ENCODE measurements around the gene URAD.
"Not testable (repeated sequence)": the region's sequence is repeated elsewhere in the genome, so short reads cannot be mapped to it uniquely, and the experiment has no call there.

Gene URAD

DNA sequence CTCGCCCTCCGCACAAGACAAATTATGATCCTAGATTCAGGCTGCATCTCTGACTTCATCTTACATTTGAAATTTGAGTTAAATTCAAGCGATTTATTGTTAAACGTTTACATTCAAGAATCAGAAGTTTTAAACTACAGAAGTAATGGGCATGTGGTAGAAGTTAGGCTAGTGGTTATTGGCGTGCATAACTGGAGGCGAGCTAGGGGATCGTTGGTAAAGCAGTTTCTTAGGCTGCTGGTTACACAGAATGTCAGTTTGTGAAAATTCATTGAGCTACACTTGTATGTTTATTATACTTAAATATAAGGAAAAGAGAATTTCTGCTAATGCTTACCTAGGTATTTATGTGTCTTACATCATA lies 18.6 kb downstream of the URAD start:
- DNase-seq: no peak

DNA sequence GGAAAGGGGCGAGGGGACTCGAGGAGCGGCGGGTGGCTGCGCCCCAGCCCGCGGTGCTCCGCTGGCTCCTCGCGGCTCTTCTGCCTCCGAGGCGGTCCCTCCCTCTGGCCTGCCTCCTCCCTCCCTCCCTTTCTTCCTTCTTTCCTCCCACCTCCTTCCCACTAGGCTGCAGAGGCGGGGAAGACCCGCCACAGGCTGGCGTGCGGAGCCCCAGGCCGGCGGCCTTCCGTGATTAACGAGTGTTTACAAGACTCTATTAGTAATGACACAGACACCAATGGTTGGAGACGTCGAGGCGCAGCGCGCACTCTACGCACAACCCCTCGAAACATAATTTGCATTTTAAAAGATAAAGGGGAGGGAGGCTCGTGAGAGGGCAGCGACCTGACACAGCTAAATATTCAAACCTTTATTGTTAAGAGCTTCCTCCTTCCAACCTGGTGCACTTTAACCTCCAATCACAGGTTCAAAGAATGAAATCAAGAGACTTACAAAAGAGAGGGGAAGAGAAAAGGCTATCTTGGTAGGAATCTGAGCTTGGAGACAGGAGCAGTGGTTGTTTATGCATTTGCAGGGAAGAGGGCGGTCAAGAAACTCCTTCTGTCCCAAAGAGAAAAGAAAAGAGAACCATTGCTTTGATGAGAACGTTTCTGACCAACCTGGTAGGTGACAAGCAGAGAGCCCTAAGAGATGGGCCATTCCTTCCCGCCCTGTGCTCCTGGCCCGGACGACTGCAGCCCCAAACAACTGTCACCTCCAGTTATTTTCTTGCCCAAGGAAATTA lies 19.2 kb downstream of the URAD start, which contains the start of gene CDX2:
Gene CDX2, minus strand, starts transcription at position 234 of the 784 bp plus-strand sequence. CDS start 309 bp downstream, outside the sequence.
- DNase-seq: no peak

DNA sequence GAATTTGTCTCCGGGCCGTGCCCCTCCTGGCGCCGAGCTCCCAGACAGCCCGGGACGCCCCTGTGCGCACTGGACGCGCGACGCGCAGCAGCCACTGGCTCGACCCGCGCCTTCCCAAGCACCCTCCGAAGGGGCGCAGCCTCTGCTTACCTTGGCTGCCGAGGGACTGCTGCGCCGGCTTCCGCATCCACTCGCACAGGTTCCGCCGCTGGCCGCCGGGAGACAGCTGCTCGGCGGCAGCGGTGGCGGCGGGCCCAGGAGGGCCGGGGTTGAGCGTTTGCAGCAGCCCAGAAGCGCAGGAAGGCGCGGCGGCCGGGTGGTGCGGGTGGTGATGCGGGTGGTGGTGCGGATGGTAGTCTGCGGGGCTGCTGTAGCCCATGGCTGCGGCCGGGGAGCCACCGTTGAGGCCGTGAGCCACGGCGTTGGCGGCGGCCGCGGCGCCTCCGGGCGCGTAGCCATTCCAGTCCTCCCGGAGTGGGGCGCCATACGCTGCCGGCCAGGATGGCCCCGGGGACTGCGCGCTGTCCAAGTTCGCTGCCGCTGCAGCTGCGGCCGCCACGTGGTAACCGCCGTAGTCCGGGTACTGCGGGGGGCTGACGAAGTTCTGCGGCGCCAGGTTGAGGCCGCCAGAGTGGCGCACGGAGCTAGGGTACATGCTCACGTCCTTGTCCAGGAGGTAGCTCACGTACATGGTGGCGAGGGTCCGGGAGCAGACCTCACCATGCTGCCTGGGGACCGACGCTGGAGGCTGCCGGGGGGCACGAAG lies 20.0 kb downstream of the URAD start:
- DNase-seq: no peak

DNA sequence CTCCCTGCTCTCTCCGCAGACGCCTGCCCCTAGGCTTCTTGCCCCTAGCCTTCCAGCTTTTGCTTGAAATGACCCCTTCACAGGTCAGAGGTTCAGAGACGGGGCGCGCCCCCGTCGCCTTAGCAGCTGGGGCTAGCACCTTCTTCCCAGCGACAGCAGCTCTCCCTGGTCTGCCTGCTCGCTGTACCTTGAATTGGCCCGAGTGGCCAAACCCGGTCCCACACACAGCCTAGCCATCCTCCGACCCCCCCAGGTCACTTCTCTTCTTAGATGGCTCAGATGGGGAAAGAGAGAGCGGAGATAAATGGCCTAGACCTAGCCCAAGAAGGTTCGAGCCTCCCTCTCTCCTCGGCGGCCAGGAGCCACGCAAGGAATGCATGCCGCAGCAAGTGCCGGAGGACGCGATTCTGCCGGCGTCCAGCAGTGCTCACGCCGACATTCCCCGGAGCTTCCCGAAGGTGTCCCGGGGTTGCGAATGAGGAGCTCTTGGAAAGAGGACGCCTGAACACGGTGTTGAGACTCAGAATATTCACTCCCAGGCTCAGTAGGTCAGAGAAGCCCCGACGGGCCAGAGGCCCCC lies 20.7 kb downstream of the URAD start:
- DNase-seq: no peak

DNA sequence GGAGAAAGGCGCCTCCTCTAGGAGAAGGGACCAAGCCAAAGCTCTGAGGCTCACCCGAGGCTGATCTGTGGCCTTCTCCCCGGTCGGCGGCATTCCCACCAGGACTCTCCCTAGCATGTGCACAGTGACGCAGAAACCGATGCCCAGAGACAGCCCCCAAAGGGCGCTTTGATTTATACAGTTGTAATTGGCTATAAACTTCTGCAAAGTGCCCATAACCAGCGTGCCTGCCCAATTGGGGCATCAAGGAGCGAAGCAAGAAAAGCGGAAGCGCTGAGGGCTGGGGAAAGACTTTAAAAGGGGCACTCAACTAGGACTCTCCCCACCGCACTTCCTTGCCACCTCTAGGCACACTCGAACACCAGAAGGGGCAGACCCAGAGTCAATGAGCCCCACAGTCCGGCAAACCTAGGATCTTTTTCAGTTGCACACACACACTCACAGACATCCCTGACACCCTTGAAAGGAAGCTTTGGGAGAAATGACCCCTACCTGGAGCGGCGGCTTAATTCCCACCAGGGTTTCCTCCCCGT lies 21.2 kb downstream of the URAD start:
- no peak for DNase-seq

DNA sequence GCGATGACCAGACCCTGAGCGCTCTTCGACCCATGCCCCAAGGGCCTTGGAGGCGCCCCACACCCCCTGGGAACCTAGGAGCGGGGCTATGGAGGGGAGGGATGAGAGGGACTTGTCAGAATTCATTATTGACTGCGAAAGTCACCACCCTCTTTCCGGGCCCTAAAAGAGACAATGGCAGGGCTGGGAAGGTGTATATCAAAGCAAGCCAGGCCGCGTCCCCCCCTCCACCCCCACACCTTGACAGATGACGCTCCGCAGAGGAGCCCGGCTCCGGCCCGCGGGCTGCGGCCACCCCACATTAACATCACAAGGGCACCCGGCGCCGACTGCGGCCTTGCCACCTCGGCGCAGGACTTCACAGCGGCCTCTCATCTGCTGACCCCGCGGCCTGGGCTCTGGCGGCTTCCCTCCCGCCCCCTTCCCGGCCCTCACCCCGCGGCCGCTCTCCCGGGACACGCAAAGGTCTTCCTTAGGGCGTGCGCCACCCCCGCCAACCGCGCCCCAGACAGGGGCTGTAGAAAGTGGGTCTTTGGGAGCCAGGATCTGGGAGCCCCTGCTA lies 21.8 kb downstream of the URAD start:
- DNase-seq: no peak

DNA sequence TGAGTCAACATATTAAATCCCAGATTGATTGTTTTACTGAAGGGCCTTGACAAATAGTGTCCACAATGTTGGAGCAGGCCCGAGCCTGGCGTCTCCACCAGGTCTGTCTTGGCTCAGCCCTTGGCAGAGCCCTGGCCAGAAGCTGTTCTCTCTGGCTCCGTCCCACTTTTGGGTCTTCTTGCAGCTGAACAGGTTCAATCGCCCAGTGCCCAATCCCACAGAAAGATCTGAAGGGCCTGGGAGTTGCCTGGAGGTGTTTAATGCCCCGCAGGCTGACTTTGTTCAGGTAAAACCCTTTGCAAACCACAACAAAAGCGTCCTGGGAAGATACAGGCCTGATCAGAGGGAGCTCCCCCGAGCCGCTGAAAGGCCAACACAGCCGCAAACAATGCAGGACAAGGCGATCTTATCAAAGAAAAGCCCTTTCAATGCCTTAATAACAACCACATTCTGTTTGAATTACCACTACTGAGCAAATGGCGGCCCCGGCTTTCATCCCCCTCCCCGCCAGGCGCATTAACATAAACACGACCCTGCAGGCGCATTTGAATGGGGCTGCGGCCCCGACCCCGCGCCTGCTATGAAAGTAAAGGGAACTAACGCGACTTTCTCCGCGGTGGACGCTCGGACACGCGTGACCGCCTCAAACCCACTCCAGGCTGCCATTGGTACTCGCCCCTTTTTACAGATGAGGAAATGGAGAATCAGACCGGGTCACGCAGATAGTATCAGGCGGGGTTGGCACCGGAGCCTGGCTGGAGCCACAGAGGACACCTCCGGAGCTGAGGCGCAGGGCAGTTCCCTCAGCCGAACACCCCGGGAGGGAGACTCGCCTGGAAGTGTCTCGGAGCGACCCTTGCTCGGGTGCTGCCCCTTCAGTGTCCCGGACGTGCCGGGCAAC lies 22.5 kb downstream of the URAD start:
- no peak for DNase-seq

DNA sequence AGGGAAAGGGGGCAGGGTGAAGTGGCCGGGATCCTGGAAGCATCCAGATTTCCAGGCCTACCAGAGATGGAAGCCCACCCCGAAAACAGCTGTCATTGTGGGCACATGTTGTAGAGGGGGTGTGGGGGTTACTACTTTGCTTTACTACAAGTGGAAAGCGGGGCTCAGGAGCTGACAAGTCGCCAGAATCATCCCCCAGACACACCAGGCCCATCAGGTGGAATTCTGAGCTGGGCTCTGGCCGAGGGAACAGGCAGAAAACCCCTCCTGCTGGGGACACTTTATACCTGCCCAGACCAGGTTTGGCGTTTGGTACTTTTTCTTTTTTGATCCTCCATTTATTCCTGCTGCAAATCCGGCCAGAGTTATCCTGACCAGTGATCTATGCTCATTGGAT lies 23.2 kb downstream of the URAD start:
- no peak for DNase-seq

DNA sequence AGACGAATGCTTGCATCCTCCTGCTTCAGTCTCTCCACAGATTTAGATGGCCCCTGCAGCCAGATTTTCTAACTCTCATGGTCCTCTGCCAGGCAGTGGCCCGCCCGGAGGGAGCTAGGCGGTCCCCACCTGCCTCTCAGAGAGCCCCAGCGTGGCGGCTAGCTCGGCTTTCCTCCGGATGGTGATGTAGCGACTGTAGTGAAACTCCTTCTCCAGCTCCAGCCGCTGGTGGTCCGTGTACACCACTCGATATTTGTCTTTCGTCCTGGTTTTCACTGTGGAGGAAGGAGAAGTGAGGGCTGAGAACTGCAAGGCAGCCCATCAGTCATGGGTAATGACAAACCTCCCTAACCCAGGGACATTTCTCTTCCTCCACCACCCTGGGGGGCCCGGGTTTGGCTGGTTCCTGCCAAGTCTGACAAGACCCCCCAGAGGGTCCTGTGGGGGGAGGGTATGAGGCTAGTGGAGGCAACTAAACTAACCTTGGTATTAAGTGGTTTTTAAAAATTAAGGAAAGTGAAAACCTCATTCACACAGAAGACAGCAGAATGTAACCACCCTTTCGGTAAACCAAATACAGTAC lies 23.7 kb downstream of the URAD start:
- DNase-seq: no peak

DNA sequence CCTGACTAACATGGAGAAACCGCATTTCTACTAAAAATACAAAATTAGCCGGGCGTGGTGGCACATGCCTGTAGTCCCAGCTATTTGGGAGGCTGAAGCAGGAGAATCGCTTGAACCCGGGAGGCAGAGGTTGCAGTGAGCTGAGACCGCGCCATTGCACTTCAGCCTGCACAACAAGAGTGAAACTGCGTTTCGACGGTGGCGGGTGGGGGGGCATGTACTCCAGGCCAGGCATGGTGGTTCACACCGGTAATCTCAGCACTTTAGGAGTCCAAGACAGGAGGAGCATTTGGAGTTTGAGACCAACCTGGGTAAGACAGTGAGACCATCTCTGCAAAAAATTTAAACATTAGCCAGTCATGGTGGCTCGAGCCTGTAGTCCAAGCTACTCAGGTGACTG lies 24.3 kb downstream of the URAD start:
- DNase-seq: not testable (repeated sequence)

DNA sequence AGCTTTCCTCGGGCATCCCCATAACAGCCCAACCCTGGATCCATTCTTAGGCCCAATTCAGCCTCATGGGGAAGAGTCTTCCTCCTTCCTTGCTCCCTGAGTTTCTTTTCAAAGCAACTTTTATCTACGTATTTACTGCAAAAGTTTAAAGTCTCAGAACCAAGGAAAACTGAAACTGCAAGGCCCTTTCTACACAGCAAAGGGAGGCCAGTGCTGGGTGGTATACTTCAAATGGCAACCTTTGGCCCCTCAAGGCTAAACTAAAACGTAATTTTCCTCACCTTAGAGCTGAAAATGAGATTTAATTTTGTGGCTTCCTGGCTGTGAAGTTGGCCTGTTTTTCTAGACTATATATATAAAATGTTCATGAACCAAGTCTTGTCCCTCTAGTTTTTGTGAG lies 25.0 kb downstream of the URAD start:
- DNase-seq: no peak

DNA sequence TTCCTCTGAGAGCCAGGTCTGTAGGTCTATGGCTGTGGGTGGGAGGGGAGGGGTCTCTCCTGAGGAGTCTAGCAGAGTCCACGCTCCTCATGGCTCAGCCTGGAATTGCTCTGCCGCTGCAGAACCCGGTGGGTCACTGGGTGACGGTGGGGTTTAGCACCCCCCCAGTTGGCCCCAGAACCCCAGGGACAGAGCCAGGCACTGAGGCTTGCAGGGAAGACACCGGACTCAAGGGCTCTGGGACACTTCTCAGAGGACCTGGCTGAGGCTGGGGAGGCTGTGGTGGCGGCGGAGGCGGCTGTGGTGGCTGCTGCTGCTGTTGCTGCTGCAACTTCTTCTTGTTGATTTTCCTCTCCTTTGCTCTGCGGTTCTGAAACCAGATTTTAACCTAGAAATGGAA lies 25.5 kb downstream of the URAD start:
- DNase-seq: no peak

DNA sequence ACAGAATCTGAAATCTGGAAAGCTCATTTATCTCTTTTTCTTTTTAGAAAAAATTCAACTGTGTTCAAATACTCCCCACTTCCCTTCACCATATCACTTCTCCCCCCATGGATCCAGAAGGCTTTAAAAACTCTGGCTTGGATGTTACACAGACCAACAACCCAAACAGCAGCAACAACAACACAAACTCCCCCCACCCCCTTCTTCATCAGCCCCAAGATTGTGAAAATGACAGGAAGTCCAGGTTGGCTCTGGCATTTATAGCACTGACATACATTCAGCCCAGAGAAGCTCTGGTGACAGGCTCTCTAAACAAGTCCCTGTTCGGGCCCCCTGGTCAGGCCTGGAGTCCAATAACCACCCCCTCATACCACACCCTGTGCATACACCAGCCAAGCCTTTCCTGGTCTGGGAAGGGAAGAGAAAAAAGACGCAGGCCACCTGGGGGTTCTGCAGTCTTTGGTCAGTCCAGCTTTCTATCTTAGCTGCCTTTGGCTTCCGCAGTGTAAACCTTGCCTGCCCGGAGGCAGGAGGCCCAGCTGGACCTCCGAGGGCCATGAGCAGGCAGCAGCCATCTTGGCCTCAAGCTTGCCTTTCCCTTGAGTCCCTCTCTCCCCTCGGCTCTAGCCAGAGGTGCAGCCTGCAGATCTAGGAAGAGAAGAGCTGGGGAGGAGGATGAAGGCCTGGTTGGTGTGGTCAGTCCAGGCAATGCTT lies 26.2 kb downstream of the URAD start:
- no peak for DNase-seq

DNA sequence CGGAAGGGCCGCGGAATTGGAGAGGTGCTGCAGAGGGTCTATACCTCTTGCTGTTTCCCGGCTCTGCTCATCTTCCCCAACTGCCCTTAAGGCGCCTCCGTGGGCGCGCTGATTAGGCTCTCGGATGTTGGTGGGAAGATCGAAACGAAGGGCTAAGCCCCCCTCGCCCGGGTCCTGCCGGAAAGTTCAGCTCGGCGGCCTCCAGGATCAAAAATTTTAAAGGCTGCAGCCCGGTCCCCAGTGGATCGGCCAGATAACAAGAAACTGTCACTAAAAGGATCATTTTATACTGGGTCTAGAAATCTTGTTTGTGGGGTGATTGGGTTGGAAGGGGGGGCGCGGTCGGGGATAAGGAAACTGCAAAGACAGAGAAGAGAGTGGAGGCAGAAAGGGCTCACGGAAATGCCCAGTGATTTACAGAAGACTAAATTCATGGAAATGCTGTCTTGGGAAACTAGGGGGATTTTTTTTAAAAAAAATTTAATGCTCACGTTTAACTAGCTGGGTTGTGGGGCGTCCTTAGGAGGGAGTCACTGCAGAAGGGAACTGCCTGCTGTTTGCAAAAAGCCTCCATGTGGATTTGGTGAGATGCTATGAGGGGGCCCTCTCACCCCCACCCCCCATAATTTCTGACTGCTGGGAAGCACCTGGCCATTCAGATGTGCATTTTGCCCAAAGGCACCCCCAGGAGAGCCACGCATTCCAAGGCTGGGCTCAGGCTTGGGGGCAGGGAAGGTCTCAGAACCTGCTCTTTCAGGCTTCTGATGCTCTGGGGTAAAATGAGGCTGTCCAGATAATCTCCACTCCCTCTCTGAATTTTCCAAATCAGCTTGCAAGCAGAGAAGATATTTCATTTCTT lies 27.0 kb downstream of the URAD start:
- no peak for DNase-seq

DNA sequence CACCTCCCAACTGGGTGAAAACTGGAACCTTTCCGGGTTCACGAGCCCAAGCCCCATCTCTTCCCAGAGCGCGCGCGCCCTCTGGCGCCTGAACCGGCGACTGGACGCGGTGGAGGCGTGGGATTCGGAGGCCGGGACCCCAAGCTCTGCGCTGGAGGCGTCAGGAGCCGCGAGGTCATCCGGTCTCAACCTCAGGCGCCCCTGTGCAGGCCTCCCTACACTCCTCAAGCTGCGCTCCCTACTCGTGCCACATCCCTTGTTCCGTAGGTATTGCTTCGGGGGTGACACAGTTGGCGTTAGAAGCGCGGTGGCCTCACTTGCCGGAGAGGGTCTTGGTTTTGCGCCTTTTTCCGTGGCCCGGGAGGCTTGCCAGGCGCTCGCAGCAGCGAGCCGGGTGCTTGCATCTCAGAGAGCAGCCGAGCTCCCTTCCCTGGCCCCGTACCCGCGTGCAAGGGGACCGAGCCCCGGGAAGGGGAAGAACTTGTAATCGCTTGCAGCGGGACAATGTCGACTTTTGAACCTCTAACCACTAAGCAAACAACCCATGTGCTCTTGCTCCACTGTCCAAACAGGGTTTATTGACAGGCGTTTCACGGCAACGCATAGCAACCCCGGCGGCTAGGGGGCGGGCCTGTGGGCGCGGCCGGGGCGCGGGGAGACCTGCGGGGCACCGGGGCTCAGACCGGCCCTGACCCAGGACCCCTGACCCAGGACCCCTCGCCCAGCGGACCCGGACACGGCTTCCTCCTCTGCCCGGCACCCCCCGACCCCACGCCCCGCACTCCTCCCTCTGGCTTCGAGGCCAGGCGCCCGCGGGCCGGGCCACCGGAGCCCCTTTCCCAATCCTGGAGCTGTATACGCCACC lies 27.9 kb downstream of the URAD start:
- DNase-seq: no peak

DNA sequence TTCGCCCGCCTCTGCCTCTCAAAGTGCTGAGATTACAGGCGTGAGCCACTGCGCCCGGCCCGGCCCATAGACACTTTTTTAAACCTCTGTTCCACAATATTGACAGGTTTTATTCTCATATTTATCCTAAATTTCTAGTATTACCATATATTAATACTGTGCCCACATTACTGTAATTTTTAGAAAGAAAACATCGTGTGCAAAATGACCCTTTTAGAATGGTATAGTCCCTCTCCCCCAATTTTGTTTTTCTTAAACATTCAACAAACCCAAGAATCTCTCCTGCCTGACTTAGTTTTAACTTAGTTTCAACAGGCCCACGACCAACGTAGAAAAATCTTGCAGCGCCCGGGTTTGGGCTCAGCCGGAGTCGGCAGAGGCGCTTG lies 28.5 kb downstream of the URAD start:
- DNase-seq: no peak

DNA sequence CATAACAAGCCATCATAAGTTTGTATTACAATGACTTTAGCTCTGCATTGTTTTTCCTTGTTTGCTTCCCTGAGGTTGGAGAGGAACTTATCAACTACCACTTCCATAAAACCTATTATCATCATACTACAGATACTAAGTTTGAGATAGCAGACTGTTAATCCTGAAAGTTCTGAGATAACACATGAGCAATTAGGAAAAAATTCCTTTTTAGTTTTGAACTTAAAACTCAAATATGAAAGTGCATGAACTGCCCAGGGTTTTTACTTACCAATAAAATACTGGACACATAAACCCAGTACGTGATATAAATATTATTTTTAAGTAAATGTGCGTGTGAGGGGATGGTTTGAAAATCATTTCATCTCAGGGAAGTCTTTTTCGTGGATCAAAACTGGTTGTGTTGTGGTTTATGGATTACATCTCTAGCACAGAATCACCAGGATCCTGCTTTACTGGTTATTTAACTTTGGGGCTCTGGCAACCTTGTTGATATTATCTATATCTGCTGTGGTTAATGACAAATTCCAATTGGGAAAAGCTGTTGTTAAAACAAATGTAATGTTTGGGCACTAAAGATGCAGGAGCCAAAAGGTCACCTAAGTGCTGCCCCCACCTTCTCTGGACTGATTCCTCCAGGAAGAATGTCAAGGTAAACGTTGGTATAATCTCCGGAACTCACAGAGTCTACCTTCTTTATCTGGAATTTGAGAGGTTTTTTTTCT lies 31.8 kb downstream of the URAD start:
- no peak for DNase-seq

DNA sequence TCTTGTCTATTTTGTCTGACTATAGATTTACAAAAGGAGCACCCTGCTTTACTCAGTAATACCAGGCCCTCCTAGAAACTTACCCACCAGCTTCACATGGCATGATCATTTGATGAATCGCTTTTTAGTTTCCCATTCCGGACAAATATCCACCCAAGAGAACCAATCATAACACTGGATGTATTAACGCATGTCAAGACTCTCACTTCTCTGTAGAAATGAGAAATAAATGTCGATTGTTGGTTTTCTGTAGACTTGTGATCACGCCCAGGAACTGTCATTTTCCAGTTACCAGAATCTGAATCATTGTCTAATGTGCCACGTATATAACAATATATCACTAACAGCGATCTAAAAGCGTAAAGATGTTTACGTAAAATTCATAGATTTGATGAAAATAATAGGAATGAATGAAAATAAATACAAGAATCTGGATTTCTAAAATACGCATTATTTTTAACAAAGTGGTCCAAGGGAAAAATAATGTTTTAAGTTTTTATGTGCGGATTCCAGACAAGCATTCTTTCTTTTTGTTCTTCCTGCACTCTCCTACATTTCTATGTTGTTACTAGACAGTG lies 33.4 kb downstream of the URAD start:
- no peak for DNase-seq
